HG03565 (cell line): ENCODE measurements around the gene EFHC1.

Experiments
- ATAC-seq: cut with Tn5 transposase; IDR thresholded peaks from one replicate; pipeline ENCODE4 v1.9.1; 2021; ENCODE audit warnings: mild to moderate bottlenecking, moderate library complexity; ENCODE audit not compliant: unreplicated experiment

Gene EFHC1

DNA sequence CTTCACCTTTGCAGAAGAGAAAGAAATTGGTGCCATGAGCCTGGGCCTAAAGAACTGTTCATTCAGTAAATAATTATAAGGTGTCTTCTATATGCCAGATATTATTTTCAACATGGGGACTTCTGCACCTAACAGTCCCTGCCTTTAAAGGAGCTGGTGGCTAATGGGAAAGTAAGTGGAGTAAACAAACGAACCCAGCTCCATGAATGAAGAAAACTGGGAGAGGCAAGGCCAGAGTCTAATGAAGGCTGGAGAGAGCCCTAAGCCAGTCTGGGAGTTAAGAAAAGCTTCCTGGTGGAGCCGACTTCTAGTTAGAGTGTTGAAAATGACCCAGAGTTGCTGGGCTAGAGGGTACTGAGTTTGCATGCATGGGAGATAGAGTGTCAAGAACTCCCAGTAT, 24.2 kb upstream of the EFHC1 start:
- ATAC-seq, result no peak

DNA sequence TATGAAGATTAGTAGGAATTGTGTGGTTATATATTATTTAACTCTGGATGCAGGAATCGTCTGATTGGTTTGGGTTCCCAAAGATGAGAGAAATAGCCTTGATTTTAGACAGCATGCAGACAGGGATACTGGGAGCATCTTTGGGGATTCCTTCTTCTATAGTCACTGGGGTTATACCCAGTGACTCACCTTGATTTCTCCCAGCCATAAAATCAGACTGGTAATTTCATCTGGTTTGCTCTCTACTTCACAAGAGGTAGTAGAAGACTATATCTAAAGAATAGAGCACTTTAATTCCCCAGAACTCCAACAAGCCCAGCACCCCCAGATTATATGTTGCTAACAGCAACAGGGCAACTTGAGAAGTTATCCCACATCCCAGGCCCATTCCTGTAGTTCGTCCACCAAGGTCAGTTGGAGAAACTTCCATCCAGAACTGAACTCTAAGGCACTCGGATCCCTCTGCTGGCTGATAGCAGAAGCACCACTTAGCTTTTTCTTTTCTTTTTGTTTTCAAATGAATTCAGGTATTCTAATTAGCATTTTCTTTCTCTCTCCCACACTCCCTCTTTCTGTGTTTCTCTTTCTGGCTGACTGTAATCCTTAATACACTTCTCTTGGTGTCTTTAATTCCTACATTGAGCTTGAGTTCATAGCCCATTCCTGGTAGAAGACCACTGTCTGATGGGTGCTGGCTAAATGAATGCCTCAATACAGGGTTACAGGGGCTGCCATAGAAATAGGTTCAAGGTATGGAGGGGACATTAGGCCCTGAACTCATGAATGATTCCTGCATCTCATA, 20.4 kb upstream of the EFHC1 start:
- ATAC-seq, result no peak

DNA sequence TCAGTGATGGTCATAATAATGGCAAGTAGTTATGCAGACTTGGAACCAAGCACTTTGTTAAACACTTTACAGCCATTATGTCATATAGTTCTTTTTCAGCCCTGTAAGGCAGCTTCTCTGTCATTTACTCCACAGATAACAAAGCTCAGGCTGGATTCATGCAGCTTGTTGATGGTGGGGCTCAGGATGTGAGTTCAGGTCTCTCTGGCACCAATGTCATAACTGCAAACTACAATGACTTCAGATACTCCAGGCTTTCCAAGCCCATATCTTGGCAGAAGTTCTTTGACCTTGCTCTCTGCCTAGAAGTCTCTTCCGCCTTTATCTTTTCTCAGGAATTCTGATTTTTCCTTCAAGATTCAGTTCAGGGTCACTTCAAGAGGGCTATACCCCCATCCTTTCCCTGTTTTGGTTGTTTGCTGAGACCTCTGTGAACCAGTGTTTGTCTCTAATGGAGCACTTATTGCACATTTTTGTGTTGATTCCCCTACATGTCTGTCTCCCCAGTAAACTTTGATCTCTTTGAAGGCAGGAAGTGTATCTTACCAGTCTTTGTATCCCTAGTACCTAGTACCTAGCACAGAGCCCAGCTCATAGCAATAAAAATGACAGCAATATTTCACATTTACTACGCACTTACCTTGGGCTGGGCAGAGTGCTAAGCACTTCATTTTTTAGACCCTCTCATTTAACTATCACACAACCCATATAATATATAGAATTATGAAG, 19.7 kb upstream of the EFHC1 start:
- ATAC-seq, result no peak

DNA sequence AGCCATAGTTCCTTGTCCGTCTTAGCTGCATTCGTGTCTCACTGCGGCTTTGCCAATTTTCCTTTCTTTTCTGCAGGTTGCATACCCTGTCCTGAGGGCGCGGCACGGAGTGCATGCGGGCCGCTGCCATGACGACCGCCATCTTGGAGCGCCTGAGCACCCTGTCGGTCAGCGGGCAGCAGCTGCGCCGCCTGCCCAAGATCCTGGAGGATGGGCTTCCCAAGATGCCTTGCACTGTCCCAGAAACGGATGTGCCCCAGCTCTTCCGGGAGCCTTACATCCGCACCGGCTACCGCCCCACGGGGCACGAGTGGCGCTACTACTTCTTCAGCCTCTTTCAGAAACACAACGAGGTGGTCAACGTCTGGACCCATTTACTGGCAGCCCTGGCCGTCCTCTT, 17.1 kb upstream of the EFHC1 start:
- ATAC-seq, result no peak

DNA sequence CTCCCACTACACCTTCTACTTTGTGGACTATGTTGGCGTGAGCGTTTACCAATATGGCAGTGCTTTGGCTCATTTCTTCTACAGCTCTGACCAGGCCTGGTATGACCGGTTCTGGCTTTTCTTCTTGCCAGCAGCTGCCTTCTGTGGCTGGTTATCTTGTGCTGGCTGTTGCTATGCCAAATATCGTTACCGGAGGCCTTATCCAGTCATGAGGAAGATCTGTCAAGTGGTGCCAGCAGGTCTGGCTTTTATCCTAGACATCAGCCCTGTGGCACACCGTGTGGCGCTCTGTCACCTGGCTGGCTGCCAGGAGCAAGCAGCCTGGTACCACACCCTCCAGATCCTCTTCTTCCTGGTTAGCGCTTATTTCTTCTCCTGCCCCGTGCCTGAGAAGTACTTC, 16.5 kb upstream of the EFHC1 start:
- no peak for ATAC-seq

DNA sequence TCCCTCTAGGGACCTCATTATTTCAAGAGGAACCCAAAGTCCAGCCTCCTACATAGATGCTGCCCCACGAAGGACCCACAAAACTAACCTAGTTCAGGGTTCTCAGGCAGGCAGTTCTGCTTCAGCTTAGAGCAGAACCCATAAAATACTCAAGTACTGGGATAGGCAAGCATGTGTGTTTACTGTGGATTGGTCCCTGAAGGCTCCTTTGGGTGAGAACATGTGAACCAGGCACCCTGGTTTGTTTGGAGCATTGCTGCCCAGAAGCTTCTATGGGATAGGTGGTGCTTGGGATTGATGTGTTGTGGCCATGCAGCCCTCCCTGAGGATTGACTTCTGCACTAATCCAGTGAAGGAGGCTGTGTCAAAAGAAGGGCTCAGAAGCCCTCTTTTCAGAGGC, 14.9 kb upstream of the EFHC1 start:
- ATAC-seq, result no peak

DNA sequence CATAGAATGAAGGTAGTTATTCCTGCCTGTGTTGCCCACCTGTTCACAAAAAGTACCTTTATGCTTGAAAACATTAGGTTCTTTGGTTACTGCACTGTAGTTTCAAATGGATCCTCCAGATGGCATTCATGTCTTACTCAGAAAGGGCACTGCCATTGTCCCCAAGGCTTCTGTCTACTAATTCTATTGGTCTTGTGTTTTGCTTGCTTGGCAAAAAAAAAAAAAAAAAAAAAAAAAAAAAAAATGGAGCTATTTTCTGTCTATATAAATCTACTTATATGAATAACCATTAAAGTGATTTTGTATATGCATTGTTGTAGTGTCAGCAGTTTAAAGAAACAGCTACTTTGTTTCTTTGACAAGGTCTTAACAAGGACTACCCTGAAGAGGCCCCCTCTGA, 12.7 kb upstream of the EFHC1 start:
- no peak for ATAC-seq

DNA sequence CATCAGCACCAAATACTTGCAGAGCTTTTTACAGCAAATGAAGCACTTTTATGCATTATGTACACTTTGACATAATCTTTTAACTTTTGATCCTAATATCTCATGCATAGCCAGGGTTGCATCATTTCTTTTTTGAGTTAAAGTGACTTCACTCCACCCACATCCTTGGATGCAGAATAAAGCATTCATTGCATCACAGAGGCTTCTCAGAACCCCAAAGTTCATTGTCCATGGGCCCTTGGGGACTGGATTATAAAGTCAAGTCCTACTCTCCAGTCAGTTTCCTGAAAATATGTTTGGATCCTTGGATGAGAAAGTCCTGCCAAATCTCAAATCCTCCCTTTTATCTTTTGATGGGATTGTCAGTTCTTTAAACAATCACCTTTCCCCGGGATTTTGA, 10.6 kb upstream of the EFHC1 start:
- no peak for ATAC-seq

DNA sequence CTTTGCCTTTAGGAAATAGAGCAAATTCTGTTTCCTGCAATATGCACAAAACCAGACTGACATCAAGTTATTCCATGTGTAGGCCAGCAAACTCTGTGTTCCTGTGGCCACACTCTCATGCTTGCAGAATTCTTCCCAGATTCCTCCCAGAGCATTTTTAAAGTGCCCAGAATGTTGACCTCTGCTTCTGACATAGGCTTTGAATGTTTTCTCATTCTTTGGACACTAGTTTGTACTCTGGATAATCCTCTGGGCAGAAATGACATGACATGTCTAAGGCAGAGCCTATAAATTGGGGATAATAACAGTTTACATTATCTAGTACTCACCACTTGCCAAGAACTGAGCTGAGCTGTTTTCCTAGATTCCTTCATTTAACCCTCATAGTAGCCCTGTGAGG, 9.2 kb upstream of the EFHC1 start:
- no peak for ATAC-seq

DNA sequence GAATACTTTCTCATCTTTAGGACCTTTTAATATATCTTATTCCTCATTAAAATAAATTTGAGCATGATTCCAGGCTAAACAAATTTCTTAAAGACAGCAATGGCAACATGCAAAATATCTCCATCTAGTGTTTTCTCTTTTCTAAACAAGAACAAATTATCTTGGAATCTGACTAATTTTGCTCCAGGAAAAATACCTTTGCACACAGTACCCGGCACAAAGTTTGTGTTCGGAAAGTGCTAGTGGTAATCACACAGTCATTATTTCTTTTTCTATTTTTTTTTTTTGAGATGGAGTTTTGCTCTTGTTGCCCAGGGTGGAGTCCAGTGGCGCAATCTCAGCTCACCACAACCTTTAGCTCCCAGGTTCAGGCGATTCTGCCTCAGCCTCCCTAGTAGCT, 8.2 kb upstream of the EFHC1 start:
- no peak for ATAC-seq

DNA sequence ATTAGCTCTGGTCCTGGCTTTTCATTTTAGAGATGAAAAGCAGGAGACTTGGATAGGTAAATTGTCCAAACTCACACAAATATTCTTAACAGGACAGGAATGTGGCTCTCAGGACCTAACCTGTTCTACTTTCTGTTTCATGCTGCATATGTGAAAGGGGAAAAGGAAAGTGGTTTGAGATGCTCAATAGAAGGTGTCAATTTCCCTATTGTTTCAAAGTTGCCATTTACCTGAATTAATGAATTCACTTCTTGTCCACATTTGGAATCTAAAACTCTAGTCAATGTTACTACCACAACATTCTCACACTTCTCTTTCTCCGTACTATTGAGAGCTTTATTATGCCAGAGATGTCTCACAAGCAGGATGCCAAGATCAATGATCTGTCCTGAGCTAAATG, 4.8 kb upstream of the EFHC1 start:
- ATAC-seq, result no peak

DNA sequence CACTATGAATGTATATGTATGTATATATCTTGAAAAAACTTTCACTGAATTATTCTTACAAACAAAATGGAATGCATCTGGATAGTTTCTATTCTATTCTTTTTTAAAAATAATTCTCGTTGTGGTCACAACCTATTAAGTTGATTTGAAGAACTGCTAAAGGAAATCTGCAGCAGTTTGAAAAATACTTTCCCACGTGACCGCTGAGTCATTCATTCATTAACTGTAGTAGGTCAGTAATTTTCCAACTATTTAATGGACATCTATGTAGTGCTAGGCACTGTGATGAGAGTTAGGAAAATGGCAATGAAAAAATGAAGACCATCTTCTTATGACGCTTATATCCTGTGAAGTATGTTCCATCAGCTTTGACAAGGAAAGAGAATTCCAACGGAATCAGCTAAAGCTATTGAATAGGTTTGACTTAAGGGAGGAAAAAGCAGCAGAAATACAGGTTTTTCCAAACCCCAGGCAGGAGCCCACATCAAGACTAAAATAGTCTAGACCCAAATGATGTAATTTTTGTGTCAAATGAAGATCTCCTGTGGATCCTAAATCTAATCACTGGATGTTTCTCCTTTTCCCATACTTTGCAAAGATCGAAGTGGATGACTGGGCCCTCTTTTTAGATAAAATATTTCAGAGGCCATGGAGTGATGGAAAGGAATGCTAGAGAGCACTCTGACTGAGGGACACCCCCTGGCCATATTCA, 4.1 kb upstream of the EFHC1 start:
- ATAC-seq, result no peak

DNA sequence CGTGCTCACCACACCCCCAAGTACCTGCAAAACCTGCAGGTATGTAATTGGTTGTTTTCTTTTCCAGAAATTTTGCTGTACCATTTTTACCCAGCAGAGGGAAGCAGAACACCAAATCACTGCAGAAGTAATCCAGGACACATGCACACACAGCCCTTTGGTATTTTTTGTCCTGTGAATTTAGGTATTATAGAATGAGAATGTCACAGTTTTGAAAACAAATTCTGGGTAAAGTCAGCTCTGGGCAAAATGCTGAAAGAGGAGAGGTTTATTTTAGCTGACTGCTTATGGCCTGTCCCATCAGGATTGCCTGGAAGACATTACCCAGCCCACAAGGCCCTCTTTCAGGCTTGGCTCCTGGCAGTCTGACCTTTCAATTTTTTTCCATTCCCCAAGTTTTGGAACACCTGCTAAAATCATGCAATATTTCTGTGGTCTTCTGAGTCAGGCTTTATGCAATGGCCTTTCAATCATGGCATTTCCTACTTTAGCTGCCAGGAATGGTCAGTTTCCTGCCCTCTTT, 3.5 kb upstream of the EFHC1 start:
- ATAC-seq, result peak; percentile 28

DNA sequence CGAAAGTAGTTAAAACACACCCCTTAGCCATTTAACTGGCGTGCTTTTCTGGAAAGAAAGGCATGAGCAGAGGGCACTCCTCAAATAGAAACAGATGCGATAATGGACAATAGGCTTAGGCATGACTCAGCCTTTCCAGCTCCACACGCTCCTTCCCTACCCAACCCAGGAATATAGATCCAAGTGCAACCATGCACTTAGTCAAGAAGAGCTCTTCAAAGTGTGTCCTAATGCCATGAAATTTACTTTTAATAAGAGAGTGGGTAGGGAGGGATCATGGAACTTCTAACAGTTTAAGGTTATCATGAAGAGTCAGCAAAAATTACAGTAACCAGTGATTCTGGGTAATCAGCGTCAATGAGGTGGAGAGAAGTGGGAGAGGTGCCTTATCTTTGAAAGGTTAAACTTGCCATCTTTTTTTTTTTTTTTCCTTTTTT, 2.4 kb upstream of the EFHC1 start:
- ATAC-seq, result no peak

DNA sequence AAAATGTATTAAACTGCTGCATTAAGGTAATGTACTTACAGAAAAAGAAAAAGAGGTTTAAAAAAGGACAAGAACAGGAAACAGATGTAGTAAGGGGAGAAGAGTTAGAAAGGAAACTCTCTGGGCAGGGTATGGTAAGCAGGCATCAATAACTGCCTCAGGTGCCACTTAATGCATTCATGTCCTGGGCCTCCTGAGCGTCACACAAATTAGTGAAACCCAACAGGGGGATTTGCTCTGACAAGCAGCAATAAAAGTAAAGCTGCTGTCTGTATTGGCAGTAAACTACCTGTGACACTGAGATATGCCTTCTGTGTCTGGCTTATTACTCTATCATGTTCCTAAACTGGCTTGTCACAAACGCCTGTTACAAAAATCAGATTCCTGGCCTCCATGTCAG, 1.5 kb upstream of the EFHC1 start:
- ATAC-seq, result no peak

DNA sequence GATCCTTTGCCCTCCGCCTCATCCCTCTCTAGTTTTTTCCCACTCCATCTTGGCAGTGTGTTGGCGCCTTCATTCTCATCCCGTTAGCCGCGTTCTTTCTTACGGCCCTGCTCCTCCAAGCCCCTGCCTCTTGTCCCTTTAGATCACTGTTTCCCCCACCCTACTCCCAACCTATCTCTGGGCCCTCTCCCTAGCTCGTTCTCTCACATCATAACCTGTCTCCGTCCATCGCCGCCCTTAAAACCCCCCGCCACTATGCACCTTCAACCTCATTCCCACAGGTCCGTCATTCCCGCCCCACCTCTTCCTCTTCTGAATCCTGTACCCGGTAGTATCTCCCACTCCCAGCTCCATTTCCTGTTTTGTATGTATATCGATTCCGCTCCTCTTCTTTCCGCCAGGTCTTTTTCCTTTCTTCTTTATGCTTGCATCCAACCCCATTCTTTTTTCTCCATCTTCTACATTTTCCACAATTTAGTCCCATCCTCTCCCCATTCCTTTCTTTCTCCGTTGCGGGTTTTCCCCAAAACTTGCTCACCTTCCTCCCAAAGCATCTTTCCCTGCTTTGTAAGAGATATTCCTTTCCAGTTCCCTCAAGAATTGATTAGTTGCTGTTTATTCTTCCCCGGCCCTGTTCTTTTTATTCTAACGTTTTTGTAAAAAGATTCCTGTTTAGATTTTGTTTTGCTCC, 671 bp downstream of the EFHC1 start:
- no peak for ATAC-seq

DNA sequence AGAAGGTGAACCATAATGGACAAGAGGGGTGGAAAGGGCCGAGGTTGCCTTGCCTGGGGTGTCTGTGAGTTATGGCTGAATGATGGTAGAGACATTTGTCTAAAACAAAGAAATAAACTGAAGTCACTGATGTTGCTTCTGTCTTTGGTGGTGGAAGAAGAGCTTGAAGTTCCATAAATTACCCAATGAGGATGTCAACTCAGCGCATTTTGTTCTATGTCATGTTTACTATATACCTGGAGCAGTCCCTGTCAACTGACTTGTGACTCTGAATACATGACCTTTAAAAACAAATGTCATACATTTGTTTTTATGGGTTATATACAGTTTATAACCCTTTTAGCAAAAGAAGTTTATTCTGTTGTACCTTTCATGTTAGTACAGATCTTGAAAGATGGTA, 2.0 kb downstream of the EFHC1 start:
- no peak for ATAC-seq

DNA sequence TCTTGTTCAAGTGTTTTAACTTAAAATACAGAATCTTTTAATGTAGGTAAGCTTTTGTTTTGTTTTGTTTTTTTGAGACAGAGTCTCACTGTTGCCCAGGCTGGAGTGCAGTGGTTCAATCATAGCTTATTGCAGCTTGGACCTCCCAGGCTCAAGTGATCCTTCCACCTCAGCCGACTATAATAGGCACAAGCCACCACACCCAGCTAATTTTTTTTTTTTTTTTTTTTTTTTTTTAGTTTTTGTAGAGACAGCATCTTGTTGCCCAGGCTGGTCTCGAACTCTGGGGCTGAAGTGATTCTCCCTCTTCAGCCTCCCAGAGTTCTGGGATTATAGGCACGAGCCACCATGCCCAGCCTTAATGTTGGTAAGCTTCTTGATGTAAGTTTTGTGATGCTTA, 3.3 kb downstream of the EFHC1 start:
- ATAC-seq, result no peak

DNA sequence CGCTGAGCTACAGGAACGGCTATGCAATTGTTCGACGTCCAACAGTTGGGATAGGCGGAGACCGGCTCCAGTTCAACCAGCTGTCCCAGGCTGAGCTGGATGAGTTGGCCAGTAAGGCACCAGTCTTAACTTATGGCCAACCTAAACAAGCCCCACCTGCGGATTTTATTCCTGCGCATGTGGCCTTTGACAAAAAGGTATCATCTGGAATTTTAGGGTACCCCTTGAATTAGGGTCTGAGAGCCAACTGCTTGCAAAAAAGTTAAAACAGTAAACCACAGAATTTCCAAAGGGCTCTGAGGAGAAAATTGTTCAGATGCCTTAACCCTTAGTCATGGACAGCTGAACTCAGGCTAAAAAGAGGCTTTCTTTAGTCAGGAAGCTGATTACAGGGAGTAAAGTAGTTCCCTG, 3.8 kb downstream of the EFHC1 start:
- ATAC-seq, result no peak

DNA sequence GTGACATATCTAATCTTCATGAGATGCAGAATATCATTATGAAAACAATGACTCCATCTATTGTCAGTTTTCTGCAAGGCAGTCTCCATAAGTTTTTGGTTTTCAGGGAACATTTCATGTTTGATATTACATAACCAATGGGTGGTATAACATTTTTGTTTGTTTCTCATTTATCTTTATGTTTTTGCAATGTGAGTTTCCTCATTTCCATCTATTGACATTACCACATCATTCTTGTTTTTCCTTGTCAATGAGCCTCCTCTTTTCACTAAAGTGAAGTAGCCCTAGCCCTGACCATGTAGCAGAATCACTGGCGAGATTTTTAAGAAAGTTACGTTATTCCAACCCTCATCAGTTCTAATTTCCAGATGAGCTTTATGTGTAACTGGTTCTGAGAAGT, 4.4 kb downstream of the EFHC1 start:
- no peak for ATAC-seq

DNA sequence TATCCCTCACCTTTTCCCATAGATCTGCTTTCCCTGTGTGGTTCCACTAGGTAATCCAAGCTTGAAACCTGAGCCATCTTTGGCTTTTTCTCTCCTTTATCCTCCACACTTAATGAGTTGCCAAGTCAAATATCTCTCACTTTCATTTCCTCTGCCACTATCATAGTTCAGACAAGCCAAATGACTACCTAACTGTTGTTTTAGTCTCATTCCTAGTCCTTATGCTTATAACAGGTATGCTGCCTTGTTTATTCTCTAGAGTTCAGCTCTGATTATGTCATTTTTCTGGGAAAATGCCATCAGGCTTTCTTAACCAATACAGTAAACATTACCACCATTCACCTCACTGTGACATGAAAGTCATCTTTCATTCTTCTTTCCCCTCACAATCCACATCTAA, 6.5 kb downstream of the EFHC1 start:
- ATAC-seq, result no peak
